GM12865 (cell line): ENCODE results near the gene PKD1L1.
A peak's percentile ranks its signal among the peaks of the same experiment; 100 is the strongest.

ENCODE experiments used
- DNase-seq: peaks from one replicate; pipeline ENCODE4 v3.0.0; 2010; ENCODE audit warnings: low read depth
- H3K4me3 ChIP-seq: 2 replicates; pipeline ENCODE4 v1.5.1; 2011; ENCODE audit warnings: mild to moderate bottlenecking, low read depth, low read length, control low read depth
- CTCF ChIP-seq: IDR thresholded peaks from 2 replicates; pipeline ENCODE4 v1.5.1; 2011; ENCODE audit warnings: low read length, control low read depth, low read depth, inconsistent platforms; ENCODE audit not compliant: insufficient read depth; ENCODE audit errors: missing control alignments

PKD1L1 gene

GRCh38 chr7:47807756-47808155, 140.5 kb downstream of the PKD1L1 start:
- peak; percentile 33 for TF ChIP-seq CTCF
- H3K4me3 ChIP-seq: no peak overlapping the region
- peak; percentile 45 for DNase-seq

- no peak for TF ChIP-seq CTCF
- no peak overlapping the region for H3K4me3 ChIP-seq
- no peak for DNase-seq
Measured at GRCh38 chr7:47807126-47807525, 141.1 kb downstream of the PKD1L1 start.

GRCh38 chr7:47806701-47807103, 141.6 kb downstream of the PKD1L1 start:
- H3K4me3 ChIP-seq: no peak overlapping the region
- TF ChIP-seq CTCF: no peak
- no peak for DNase-seq

- H3K4me3 ChIP-seq: no peak overlapping the region
- no peak for DNase-seq
- no peak for TF ChIP-seq CTCF
Measured at GRCh38 chr7:47804767-47805545, 143.3 kb downstream of the PKD1L1 start.

GRCh38 chr7:47803846-47804245, 144.4 kb downstream of the PKD1L1 start:
- no peak for TF ChIP-seq CTCF
- no peak for DNase-seq
- H3K4me3 ChIP-seq: no peak overlapping the region

GRCh38 chr7:47803025-47803424, 145.2 kb downstream of the PKD1L1 start:
- TF ChIP-seq CTCF: no peak
- DNase-seq: no peak
- no peak overlapping the region for H3K4me3 ChIP-seq

GRCh38 chr7:47801423-47801822, 146.8 kb downstream of the PKD1L1 start:
- no peak overlapping the region for H3K4me3 ChIP-seq
- no peak for TF ChIP-seq CTCF
- DNase-seq: no peak
